GM12878 (cell line): ENCODE measurements around the gene ZNF791. TPM values are rescaled to one million over a fixed set of nuclear protein-coding genes. Genes with fewer than 3 reads are reported as not detected.

Source experiments
- ATAC-seq: fragments of 200-7000 bp; cut with Tn5 transposase; 3 replicates; pipeline ENCODE4 v1.9.1; 2020; ENCODE audit warnings: mild to moderate bottlenecking, moderate library complexity
- BruUV-seq: library from RNA; stranded (reverse); fragments of 400-500 nt; replicated peaks from 2 replicates; lab custom pipeline; 2021; lab: Mats Ljungman, UMichigan
- CTCF ChIA-PET: fragments of 300-600 bp; sonication (Branson Sonifier 250); formaldehyde crosslinking; extraction: SDS; loops from one replicate; lab custom pipeline; 2021; ENCODE audit warnings: inconsistent platforms; lab: Yijun Ruan, JAX
- POLR2A ChIA-PET: fragments of 350-600 bp; formaldehyde crosslinking; extraction: SDS; loops from one replicate; lab custom pipeline; 2021; ENCODE audit warnings: inconsistent platforms; lab: Charles Lee
- RAD21 ChIA-PET: fragments of 300-600 bp; sonication (Branson Sonifier 250); formaldehyde crosslinking; loops from one replicate; lab custom pipeline; 2023; ENCODE audit warnings: antibody characterized with exemption; ENCODE audit not compliant: unreplicated experiment; lab: Charles Lee
- SMC1A ChIA-PET: fragments of 300-600 bp; sonication (Branson Sonifier 250); formaldehyde crosslinking; loops from one replicate; lab custom pipeline; 2023; ENCODE audit not compliant: unreplicated experiment, uncharacterized antibody; lab: Charles Lee
- DNase-seq: peaks from one replicate; pipeline ENCODE4 v3.0.0-alpha.2; 2011; ENCODE audit warnings: low read depth, low spot score
- FAIRE-seq: peaks from 3 replicates; lab custom pipeline; 2011; peaks lifted over from hg19 to GRCh38; lab: Jason Lieb, UNC
- H2AFZ ChIP-seq: 2 replicates; pipeline ENCODE4 v1.6.0; 2011; ENCODE audit warnings: low read depth, low read length, control low read depth; ENCODE audit not compliant: control insufficient read depth
- H3K27ac ChIP-seq: 2 replicates; pipeline ENCODE4 v1.5.1; 2011; ENCODE audit warnings: control low read depth; ENCODE audit not compliant: control insufficient read depth, insufficient read depth
- H3K27me3 ChIP-seq, 2 experiments: replicated peaks in 1 of 2; 2 replicates each; pipeline versions ENCODE4 v1.6.0 to v1.6.1; 2011; ENCODE audit warnings: low read length in 1 of 2; ENCODE audit not compliant: control insufficient read depth in 2 of 2, insufficient read depth in 2 of 2
- H3K36me3 ChIP-seq, 2 experiments: 2 replicates each; pipeline ENCODE4 v1.5.1; 2011; ENCODE audit warnings: low read length in 1 of 2; ENCODE audit not compliant: control insufficient read depth in 2 of 2, insufficient read depth in 2 of 2
- H3K4me1 ChIP-seq: 2 replicates; pipeline ENCODE4 v1.6.1; 2011; ENCODE audit warnings: mild to moderate bottlenecking, low read length, moderate library complexity, mixed read lengths; ENCODE audit not compliant: control insufficient read depth, insufficient read depth
- H3K4me2 ChIP-seq: 2 replicates; pipeline ENCODE4 v1.6.0; 2011; ENCODE audit warnings: control low read depth; ENCODE audit not compliant: control insufficient read depth, insufficient read depth
- H3K4me3 ChIP-seq: fragments of 200-600 bp; sonication (generic); 2 replicates; pipeline ENCODE4 v1.5.1; 2016
- H3K79me2 ChIP-seq: 2 replicates; pipeline ENCODE4 v1.6.0; 2011; ENCODE audit warnings: low read length; ENCODE audit not compliant: control insufficient read depth, insufficient read depth
- H3K9ac ChIP-seq: 2 replicates; pipeline ENCODE4 v1.8.0; 2011; ENCODE audit warnings: low read length, control low read depth, mixed read lengths; ENCODE audit not compliant: control insufficient read depth, insufficient read depth
- H3K9me3 ChIP-seq: replicated peaks from 3 replicates; pipeline ENCODE4 v1.5.1; 2011; ENCODE audit warnings: mild to moderate bottlenecking, low read length; ENCODE audit not compliant: control insufficient read depth, insufficient read depth
- H4K20me1 ChIP-seq: 2 replicates; pipeline ENCODE4 v1.6.0; 2011; ENCODE audit not compliant: control insufficient read depth, insufficient read depth
- BCLAF1 ChIP-seq: fragments of 450-650 bp; IDR thresholded peaks from 2 replicates; pipeline ENCODE4 v1.6.1; 2017; ENCODE audit warnings: antibody characterized with exemption, mild to moderate bottlenecking, moderate library complexity
- KAT2A ChIP-seq: conservative IDR thresholded peaks from 2 replicates; pipeline ENCODE4 v1.6.1; 2011; ENCODE audit warnings: low read depth, low read length; ENCODE audit not compliant: control insufficient read depth
- ZBED1 ChIP-seq: IDR thresholded peaks from 2 replicates; pipeline ENCODE4 v1.6.1; 2016; ENCODE audit warnings: borderline replicate concordance
- ZNF687 ChIP-seq: fragments of 450-650 bp; IDR thresholded peaks from 2 replicates; pipeline ENCODE4 v1.6.1; 2017; ENCODE audit warnings: mild to moderate bottlenecking, moderate library complexity
- WGBS: methylation state at CpG from one replicate; pipeline ENCODE4 v1.1.6; 2016; ENCODE audit warnings: low lambda C conversion rate; ENCODE audit not compliant: insufficient replicate concordance, insufficient coverage; ENCODE audit errors: missing lambda C conversion rate; 5-methylcytosine and 5-hydroxymethylcytosine counted together
- in situ Hi-C: fragments of 300-500 bp; cut with MboI; formaldehyde crosslinking; loops from 9 replicates; pipeline ENCODE4 v1.14.3; 2018; ENCODE audit warnings: mixed read lengths
- intact Hi-C: fragments of 100-400 bp; cut with micrococcal nuclease; formaldehyde crosslinking; loops from one replicate; pipeline ENCODE4 v1.14.2; 2022; ENCODE audit not compliant: unreplicated experiment
- polyA plus RNA-seq, 11 experiments: library from polyadenylated mRNA; depleted of rRNA in 4 of 11; unstranded in 6 of 11; stranded (reverse) in 5 of 11; fragments of >200 nt; fragmentation: Nextera tagmentation in 4 of 11; fragmentation: Illumina TruSeq in 1 of 11; extraction: Ambion mirVana in 4 of 11; extraction: Trizol in 1 of 11; gene quantifications; 1 replicate in 1 of 11; 2 replicates in 10 of 11; pipeline versions ENCODE4 v1.2.1 to v1.2.3, GENCODE V29; 2011 to 2016; ENCODE audit warnings: inconsistent platforms in 2 of 11, missing spikeins in 2 of 11, low read depth in 1 of 11
- total RNA-seq, 4 experiments: library from RNA; depleted of rRNA in 3 of 4; stranded (reverse); fragments of >200 nt in 3 of 4; fragmentation: Illumina TruSeq in 1 of 4; extraction: Trizol in 1 of 4; gene quantifications; 2 replicates each; pipeline versions ENCODE4 v1.2.1 to v1.2.3, GENCODE V29; 2013 to 2021

ZNF791 gene
- total and polyA plus RNA-seq, 10 of the 15 experiments (the other 5 are each of a cell fraction or from before 2014, with no cell fraction given): 7.5 to 24.0 (median 11.8) TPM

- intact Hi-C loops: no loop called here
- in situ Hi-C loops: no loop called here
- Histone ChIP-seq H3K27ac (no peak overlapping the region), H3K4me1 (0 out of 2 replicates have a peak, but pooled peaks cover 5% of the 10 kb centered on the region), H3K36me3 (no peaks in the 10 kb centered on the region; a peak in 1 of 4 replicates), H3K79me2 (no peaks in the 10 kb centered on the region), H4K20me1 (no peaks in the 10 kb centered on the region), H3K4me2 (no peak overlapping the region), H3K9ac (no peak overlapping the region), H3K27me3 (no peaks in the 10 kb centered on the region), H2AFZ (no peak overlapping the region), H3K9me3 (no peaks in the 10 kb centered on the region), H3K4me3 (no peak overlapping the region)
- no peak for ATAC-seq
- BruUV-seq: no TSS peak
- RAD21 ChIA-PET: no interaction called here
- SMC1A ChIA-PET: no interaction called here
- WGBS: 97% methylated on average over 12 of the region's 13 CpGs
- FAIRE-seq: no peak
- DNase-seq: no peak
- POLR2A ChIA-PET: no interaction called here
- CTCF ChIA-PET: no interaction called here
- no peak for TF ChIP-seq KAT2A
Observed at GRCh38 chr19:12636631-12637030, 25.9 kb downstream of the ZNF791 start.

- H3K27ac ChIP-seq: no peak overlapping the region
- H4K20me1 ChIP-seq: no peaks in the 10 kb centered on the region
- SMC1A ChIA-PET: no interaction called here
- H3K79me2 ChIP-seq: no peaks in the 10 kb centered on the region
- H2AFZ ChIP-seq: no peak overlapping the region
- BruUV-seq: no TSS peak
- no peaks in the 10 kb centered on the region for H3K9me3 ChIP-seq
- no peaks in the 10 kb centered on the region for H3K27me3 ChIP-seq
- in situ Hi-C loops (no loop called here), intact Hi-C loops (no loop called here)
- no peaks in the 10 kb centered on the region for H3K36me3 ChIP-seq
- no peak for TF ChIP-seq ZNF687
- TF ChIP-seq BCLAF1: no peak
- no peak for TF ChIP-seq ZBED1
- TF ChIP-seq, all 136 proteins: peak for 0
- ATAC-seq: no peak
- RAD21 ChIA-PET: interaction anchor here (1.9 kb wide), 1 partner anchor 25 kb away, joined by 4 read pairs; no protein-coding TSS in a partner anchor
- Histone ChIP-seq H3K4me3 (no peak overlapping the region), H3K4me1 (0 out of 2 replicates have a peak, but pooled peaks cover 5% of the 10 kb centered on the region), H3K4me2 (no peak overlapping the region), H3K9ac (no peak overlapping the region)
- POLR2A ChIA-PET: no interaction called here
- CTCF ChIA-PET: interaction anchor here (0.6 to 1.9 kb wide), 6 partner anchors 8 to 95 kb away, joined by 3 to 11 read pairs (median 6); no protein-coding TSS in a partner anchor
- DNase-seq: no peak
- over 99% methylated on average over 20 of the region's 22 CpGs for WGBS
- FAIRE-seq: no peak
Observed at GRCh38 chr19:12638611-12639182, 28.0 kb downstream of the ZNF791 start.
